Sigmoid colon (tissue), 4 donors: ENCODE results near the gene CDC42BPB.

Experiments
- CTCF ChIP-seq, 4 experiments: fragments of 450-650 bp in 3 of 4; fragments of 200-600 bp in 1 of 4; IDR thresholded peaks; one replicate each; pipeline ENCODE4 v1.5.1; 2016 to 2019; ENCODE audit warnings: antibody characterized with exemption in 4 of 4, mild to moderate bottlenecking in 3 of 4, moderate library complexity in 2 of 4
- EP300 ChIP-seq, 4 donors: sonication (generic); formaldehyde crosslinking; IDR thresholded peaks; one replicate each; pipeline ENCODE4 v1.6.1; 2017; ENCODE audit warnings: antibody characterized with exemption in 4 of 4
- POLR2A ChIP-seq, 2 donors: fragments of 450-650 bp; IDR thresholded peaks; one replicate each; pipeline ENCODE4 v1.6.1; 2016; ENCODE audit warnings: antibody characterized with exemption in 2 of 2, mild to moderate bottlenecking in 2 of 2, moderate library complexity in 2 of 2
- POLR2AphosphoS5 ChIP-seq, 4 donors: sonication (generic); formaldehyde crosslinking; IDR thresholded peaks; one replicate each; pipeline ENCODE4 v1.6.1; 2017; ENCODE audit warnings: antibody characterized with exemption in 4 of 4

GRCh38 chr14:102975662-102976061 is 81.7 kb downstream of the CDC42BPB start:
- TF ChIP-seq CTCF (IDR thresholded peaks at IDR 0.05) (no peak), POLR2A (IDR thresholded peaks at IDR 0.05) (no peak), EP300 (IDR thresholded peaks at IDR 0.05) (no peak), POLR2AphosphoS5 (IDR thresholded peaks at IDR 0.05) (no peak)
